Measurements from ENCODE around the gene PCMTD2.

GRCh38 chr20:64244870-64245603 lies 10.5 kb upstream of the PCMTD2 start:
- no peak for TF ChIP-seq CREB1 (CRISPR knock-in tag; IDR thresholded peaks at IDR 0.05; ENCODE audit: low read depth)
- no peak for TF ChIP-seq POLR2AphosphoS5 (IDR thresholded peaks at IDR 0.05; ENCODE audit: low read depth)
- no peak for TF ChIP-seq CTCF (conservative IDR thresholded peaks at IDR 0.05; ENCODE audit: low read depth in 2 of 2)
- no peak for TF ChIP-seq EZH2 (IDR thresholded peaks at IDR 0.05; ENCODE audit: low read depth, unreplicated experiment)
- no peak for TF ChIP-seq EZH2phosphoT487 (IDR thresholded peaks at IDR 0.05; ENCODE audit: unreplicated experiment)
- no peak for TF ChIP-seq JUNB (IDR thresholded peaks at IDR 0.05; ENCODE audit: unreplicated experiment)
- no peak for TF ChIP-seq REST (IDR thresholded peaks at IDR 0.05; ENCODE audit: unreplicated experiment)
- TF ChIP-seq ZNF114 (CRISPR knock-in tag; IDR thresholded peaks at IDR 0.05): no peak
- no peak for TF ChIP-seq ETS1 (IDR thresholded peaks at IDR 0.05)
